HCEC 1CT (cell line): Measurements from ENCODE around the gene PPDPF.
A peak's percentile ranks its signal among the peaks of the same experiment; 100 is the strongest.
"Not testable (repeated sequence)": the region's sequence is repeated elsewhere in the genome, so short reads cannot be mapped to it uniquely, and the experiment has no call there.

Experiments
- DNase-seq: peaks from one replicate; pipeline ENCODE4 v3.0.0-alpha.2; 2017

PPDPF gene

DNA sequence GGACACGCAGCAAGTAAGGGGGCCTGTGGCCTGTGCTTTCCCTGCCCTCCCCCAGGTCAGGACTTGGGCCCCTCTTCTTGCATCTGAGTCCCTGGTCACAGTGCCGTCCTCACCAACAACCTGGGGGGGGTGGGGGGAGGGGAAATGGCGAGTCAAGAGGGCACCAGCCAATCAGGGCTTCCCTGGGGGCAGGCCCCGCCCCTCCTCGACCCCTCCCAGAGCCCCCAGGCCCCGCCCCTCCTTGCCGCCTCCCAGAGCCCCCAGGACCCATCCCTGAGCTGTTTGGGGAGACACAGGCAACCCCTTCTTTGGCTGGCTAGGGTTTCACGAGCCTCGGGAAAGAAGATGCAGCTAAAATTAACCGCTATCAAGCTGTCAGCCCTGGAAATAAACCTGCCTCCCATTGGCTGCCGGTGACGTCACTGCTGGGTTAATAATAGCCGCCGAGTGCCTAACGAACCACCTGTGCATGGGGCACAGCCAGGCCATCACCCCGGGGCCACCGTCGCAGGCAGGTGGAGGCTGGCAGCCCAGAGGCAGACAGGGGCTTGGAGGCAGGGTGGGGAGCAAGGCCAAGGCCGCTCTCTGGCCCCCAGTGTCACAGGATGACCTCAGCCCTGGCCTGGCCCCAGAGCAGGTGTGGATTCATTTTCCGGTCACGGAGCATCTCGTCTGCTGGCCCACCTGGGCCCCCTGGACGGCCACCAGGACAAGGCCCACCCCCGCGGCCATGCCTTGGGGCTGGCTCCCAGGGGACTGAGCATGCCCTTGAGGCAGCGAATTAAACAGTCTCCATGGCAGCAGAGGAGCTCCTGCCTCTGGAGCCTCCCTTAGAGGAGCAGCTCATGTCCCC lies 18.5 kb upstream of the PPDPF start:
- DNase-seq: no peak

DNA sequence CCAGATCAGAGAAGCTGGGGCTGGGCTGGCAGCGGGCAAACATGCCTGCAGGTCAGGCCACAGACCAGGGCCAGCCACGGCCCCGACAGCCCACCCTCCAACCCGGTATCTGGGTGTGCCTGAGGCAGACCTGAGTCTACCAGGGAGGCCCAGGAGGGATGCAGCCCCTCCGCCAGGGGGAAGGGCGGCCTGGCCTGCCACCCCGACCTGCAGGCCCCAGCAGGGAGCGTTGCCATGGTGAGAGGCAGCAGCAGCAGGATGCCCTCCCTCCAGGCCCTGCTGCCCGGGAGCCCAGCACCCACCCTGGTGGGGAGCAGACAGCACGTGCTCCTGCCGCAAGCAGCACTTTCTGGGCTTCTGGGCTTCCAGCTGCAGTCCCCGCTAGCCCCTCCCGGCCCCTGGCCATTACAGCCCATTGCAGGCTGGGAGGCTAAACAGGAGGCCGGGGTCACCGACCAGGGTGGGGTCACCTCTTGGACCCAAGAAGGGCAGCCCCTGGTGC lies 17.8 kb upstream of the PPDPF start:
- no peak for DNase-seq

DNA sequence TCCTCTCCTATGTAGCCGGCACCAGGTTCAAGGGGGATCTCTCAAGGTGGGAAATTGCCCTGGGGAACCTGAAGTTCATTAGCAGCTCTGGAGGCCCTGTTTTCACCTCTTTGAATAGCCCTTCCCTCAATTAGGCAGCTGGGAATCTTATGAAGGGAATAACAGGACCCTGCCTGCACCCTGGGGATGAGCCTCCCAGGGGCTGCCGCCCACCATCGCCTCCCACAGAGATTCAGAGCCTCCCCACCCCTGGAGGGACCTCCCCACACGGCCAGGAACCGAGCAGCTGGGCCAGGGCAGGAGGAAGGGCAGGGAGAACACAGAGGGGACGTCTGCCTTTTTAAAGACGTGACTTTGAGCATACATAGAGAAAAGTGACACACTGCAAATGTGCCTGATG lies 17.0 kb upstream of the PPDPF start:
- no peak for DNase-seq

DNA sequence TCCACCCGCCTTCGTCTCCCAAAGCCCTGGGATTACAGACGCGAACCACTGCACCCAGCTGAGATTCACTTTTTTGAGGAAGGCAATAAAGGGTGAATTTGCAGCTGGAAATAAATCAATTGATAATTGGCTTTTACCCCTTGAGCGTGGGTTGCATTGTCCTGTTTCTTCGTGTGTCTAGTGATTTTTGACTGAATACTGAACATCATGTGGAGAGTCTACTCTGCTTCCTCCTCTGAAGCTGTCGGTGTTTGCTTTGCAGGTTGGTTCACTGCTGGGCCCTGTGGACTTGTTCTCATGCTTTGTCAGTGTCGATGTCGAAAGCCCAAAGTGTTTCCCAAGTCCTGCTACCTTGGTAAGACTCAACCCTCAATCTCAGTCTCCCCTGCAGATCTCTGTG lies 15.9 kb upstream of the PPDPF start:
- DNase-seq: no peak

DNA sequence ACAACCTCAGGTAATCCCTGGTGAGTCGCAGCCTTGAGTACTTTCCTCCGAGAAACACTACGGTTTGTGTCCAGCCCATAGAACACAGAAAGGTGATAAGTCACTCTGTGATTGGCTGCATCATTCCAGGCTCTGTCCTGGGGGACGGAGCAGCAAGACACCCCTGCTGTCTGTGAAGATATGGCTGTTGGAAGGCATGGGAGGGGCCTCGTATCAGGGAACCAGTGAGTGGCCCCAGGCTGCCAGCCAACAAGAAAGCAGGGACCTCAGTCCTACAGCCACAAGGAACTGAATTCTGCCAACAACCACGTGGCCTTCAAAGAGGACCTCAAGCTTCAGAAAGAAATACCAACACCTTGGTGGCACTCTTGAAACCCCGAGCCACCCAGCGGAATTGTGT lies 15.3 kb upstream of the PPDPF start:
- DNase-seq: no peak

DNA sequence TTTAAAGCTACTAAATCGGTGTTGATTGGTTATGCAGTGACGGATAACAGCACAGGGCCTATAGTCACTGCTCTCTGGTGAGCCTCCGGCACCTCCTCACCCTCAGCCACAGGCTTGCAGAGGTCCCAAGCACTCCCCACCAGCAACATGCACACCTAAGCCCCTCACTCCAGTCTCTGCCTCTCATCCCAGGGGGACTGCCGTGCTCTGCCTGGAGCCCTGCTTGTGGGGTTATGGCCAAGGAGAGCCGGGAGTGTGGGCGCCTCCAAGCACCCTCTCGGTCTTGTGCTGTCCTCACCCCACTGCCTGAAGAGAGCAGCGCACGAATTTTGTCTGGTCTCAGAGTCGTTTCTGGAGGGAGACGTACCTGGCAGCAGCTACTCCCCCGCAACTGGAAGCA lies 14.8 kb upstream of the PPDPF start:
- no peak for DNase-seq

DNA sequence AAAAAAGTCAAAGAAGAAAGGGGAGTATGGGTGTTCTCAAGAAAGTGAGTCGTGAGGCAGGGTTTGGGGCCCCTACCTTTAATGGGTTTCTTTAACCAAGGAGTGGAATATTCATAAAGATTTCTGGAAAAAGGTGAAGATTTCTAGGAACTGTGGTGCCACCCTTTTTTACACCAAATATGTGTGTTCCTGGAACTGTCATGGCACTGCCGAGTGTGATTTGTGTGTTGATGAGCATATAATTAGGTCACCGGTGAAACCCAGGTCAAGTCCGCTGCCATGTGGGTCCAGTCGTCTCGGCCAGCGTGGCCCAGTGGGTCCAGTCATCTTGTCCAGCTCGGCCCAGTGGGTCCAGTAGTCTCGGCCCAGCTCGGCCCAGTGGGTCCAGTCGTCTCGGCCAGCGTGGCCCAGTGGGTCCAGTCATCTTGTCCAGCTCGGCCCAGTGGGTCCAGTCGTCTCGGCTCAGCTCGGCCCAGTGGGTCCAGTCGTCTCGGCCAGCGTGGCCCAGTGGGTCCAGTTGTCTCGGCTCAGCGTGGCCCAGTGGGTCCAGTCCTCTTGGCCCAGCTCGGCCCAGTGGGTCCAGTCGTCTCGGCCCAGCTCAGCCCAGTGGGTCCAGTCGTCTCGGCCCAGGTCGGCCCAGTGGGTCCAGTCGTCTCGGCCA lies 13.4 kb upstream of the PPDPF start:
- DNase-seq: no peak

DNA sequence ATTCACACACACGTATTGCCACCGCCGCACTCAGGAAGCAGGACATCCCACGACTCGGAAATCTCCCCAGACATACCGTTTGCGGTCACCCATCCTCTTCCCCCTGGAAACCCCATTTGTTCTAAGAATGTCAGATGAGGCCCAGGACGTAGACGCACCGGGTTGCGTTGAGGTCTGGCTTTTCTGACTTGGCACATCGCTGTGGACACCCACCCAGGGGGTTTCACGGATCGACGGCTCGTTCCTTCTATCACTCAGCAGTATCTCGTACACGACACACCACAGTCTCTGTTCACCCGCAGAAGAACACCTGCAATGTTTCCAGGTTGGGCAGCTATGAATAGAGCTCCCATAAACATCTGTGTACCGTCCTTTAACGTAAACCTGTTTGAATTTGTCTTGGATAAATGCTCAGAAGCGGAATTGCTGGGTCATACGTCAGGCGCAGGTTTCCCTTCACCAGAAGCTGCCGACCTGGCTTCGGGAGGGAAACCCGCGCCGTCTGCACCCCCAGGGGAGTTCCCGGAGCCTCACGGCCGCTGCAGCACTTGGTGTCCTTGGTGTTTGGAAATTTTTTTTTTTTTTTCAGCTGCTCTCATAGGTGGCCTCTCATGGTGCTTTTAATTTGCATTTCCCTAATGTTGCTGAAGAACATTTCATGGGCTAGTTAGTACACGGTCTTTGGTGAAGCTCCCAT lies 12.3 kb upstream of the PPDPF start:
- no peak for DNase-seq

DNA sequence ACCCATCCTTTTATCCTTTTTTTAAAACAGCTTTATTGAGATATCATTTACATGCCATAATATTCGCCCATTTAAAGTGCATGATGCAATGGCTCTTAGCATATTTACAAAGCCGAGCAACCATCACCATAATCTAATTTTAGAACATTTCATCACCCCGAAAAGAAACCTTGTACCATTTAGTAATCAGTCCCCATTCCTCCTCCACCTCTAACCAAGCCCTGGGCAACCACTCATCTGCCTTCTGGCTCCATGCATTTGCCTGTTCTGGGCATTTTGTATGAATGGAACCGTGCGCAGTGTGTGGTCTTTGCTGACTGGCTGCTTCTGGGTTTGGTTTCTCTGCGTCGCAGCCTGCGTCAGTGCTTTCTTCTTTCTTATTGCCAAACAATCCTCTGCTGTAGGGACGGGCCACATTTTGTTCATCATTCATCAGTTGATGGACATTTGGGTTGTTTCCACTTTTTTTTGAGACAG lies 11.4 kb upstream of the PPDPF start:
- no peak for DNase-seq

DNA sequence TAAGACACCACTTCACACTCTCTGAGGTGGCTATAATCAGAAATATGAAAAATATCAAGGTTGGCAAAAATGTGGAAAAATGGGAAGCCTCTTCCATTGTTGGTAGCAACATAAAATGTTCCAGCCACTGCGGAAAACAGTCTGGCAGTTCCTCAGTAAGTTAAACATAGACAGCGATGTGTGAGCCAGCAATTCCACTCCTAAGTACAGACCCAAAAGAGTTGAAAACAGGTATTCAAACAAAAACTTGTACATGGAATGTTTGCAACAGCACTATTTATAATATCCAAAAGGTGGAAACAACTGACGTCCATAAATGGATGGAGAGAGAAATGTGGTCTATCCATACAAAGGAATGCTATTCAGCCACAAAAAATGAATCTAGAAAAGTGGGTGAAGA lies 7.4 kb upstream of the PPDPF start:
- no peak for DNase-seq

DNA sequence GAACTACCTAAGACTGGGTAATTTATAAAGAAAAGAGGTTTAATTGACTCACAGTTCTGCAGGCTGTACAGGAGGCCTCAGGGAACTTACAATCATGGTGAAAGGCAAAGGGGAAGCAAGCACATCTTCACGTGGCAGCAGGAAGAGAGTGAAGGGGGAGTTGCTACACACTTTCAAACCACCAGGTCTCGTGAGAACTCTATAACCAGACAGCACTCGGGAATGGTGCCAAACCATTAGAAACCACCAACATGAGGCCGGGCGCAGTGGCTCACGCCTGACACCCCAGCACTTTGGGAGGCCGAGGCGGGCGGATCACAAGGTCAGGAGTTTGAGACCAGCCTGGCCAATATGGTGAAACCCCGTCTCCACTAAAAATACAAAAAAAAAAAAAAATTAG lies 6.0 kb upstream of the PPDPF start:
- DNase-seq: not testable (repeated sequence)

DNA sequence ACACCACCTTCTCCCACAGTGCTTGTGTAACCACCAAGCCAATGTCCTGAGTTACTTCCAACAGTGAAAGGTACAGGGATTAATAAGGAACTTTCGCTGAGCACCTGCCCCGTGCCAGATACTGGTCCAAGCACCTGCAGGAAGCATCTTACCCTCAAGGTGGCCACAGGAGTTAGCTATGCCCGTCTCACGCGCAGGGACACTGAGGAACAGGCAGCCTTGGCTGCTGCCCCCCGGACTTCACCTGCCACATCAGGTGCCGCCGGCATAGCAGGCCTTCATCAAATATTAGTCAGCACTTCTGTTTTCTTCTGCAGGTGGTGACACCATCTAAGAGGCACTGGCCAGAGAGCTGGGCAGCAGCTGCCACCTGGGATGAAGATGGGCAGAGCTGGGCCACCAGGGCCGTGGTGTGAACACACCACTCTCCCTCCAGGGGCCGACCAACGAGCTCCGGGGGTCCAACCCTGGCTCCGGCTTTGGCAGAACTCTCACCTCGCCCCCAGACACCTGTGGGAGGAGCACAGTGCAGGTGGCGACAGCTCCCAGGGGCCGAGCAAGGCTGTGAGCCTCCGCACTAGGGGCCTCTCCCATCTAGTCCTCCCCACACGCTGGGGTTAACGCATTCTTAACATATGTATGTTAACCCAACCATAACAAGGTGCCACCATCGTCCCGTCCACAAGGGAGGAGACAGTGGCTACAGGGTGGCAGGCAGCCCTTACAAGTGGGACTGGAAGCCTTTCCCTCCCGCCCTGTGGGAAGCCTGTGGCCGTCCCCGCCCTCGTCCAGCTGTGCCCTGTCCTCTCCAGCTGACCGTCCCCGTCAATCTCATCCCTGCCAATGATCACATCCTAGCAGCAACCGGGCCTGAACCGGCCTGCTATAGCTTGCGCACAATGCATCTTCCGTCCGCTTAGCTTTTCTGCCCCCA lies 2.9 kb upstream of the PPDPF start:
- DNase-seq: no peak

DNA sequence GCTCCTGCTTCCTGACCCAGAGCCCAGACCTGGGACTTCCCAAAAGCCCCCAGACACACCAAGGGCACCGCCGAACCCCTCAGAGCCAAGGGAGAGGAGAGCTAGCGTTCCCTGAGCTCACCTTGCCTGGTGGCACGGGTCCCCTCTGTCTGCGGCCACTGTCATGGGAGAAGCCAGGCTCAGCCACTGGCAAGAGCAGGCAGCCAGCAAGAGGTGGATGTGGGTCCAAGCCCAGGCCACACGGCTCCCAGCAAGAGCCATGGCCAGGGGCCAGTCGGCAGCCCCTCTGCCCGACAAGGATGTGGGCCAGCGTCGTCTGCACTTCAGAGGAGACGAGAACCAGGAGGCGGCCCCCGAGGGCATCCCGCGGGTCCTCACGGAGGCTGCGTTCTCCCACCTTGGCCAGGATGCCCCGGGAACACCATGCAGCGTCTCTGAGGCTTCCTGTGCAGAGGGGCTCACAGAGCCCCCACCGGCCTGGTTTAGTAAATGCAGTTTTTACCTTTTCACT lies 2.2 kb upstream of the PPDPF start:
- DNase-seq: no peak

DNA sequence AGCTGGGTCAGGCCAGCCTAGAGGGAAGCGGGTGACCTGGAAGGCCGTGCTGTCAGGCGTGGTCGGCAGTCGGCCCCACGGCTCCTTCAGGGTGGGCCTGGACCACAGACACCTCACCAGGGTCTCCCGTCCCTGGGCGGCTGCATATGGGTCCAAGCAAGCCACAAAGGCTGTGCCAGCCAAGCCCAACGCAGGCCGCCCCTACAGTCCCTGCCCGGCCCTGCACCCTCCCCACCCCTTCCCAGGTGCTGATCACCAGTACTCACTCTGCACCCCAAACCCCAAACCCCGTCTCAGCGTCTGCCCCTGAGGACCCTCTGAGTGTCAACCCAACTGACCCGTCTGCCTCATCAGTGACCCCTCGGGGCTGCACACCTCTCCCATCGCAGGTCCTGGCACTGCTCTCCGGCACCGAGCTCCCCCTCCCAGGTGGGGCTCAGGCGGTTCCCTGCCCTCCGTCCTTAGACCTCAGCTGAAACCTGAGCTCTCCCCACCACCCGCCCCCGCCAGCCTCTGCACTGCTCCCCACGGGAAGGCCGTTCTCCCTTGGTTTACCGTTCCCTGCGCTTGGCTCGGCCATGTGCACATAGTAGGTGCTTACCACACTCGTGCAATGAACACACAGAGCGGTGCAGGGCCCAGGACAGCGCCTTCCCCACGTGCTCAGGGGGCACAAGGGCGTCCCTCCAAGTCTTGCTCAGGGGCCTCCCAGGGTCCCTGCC lies 1.5 kb upstream of the PPDPF start:
- no peak for DNase-seq

DNA sequence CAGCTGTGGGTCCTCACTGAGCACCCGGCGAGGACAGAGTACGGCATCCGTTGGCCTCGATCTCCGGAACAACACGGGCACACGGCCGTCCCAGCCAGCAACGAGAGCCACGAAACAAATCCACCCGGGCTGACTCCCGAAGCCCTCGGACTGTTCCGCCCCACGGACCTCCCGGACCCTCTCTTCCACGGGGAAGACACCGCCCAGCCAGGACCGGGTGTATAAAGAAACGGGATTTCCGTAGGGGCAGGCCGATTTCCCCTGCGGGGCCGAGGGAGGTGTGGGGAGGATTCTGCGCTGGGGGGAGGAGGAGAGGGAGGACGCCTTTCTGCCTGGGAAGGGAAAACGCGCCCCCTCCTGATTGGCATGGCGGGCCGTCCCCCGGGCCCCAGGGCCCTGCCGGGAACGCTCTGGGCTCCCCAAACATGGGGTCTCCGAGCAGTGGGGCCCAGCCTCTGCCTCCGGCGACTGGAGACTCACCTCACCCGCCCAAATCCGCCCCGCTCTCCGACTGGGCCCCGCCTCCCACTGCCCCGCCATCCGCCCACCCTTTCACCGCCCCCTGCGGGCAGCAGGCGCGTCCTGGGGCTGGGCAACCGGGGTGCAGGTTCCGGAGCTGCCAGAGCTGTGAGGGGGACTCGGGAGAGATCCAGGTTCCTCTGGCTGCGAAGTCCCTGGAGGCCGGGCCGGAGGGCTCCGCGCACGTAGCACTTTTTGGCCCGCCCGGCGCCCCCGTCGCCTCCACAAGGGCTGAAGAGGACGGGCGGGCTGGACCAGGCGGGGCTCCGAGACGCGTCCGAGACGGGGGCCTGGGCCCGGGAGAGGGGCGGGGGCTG lies 679 bp upstream of the PPDPF start:
- peak; percentile 63 for DNase-seq

DNA sequence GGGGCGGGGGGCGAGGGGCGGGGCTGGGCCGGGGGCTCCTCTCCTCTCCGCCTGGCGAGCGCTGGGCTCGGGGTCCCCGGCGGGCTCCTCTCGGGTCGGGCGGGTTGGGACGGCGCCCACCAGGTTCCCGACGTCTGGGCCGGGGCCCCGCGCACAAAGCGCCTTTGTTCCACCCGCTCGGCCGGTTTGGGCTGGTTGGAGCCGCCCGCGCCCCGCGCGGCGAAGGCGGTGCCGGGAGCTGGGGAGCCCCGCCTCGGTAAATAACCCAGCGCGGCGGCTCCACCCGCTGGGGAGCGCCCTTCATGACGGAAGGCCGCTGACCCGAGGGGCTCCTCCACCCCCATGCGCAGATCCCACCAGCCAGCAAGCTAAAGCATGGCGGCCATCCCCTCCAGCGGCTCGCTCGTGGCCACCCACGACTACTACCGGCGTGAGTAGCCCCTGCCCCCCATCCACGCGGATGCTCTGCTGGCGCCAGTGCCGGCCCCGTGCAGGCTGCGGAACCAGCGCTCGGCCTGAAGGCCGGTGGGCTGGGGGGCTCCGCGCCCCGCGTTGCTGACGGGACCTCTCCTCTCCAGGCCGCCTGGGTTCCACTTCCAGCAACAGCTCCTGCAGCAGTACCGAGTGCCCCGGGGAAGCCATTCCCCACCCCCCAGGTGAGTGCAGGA lies 503 bp downstream of the PPDPF start:
- DNase-seq: peak; percentile 57

DNA sequence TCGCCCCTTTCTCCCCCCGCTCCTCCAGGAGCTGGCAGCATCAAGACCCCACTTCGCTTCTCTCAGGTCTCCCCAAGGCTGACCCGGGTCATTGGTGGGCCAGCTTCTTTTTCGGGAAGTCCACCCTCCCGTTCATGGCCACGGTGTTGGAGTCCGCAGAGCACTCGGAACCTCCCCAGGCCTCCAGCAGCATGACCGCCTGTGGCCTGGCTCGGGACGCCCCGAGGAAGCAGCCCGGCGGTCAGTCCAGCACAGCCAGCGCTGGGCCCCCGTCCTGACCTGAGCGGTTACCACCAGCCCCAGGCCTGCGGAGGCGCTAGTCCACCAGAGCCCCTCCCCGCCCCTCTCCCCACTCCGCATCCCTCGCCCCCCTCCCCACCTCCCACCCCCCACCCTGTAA lies 1.0 kb downstream of the PPDPF start:
- no peak for DNase-seq

DNA sequence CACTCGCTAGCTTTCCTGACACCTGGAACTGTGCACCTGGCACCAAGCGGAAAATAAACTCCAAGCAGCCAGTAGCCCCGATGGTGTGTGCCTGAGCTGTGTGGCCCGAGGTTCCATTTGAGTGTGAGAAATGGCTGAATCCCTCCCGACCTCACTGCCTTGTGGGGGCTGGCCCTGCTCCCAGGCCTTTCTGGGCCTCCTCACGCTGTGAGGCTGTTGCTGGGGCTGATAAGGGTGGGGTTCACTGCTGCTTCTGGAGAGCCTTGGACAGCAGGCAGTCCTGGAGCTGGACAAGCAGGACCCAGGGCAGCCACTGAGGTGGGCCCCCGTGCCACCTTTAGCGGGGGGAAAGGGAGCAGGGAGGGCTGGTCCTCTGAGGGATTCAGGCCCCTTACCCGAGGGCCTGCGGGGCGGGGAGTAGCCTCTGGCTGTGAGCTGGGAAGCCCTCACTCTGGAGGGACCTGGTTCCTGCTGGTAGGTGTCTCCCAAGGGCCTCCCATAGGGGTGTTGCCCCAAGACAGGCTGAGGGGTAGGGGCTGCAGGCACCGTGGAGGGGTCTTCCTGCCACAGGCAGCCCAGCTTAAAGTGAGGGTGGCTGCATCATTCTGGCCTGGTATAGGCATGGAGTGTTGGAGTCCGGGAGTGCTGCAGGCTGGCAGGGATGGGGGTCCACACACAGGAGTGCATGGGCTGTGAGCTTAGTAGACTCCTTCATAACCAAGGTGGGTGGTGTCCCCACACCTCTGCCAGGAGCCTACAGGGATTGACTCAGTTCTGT lies 1.7 kb downstream of the PPDPF start:
- no peak for DNase-seq

DNA sequence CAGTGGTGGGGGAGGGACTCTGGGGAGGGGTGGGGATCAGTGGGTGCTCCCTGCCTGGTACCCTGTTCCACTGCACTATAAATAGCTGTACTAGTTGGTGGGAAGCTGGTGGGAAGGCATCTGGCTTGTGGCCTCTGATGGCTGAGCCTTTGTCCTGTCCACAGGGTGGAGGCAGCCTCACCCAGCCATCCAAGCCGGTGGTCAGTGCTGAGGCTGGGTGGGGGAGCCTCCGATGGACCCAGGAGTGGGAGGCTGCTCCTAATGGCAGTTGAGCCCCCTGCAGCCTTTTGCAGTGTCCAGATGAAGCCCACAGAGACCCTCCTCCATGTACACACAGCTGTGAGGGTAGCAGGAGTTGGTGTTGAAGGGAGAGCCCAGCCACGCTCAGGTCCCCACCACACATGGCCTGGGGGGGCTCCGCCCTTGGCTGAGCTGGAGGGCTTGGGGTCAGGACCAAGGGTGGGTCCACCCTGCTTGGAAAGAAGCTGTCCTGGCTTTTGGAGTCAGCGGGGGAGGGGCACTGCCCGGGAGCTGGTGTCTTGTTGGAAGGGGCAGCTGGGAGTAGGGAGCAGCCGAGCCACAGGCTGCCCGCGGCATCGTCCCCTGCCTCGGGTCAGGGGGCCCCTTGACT lies 2.5 kb downstream of the PPDPF start:
- no peak for DNase-seq
